HG02973 (cell line): ENCODE results near the gene NDUFB1.

Source experiments
- ATAC-seq: cut with Tn5 transposase; IDR thresholded peaks from one replicate; pipeline ENCODE4 v1.9.1; 2021; ENCODE audit warnings: moderate library complexity; ENCODE audit not compliant: unreplicated experiment

The NDUFB1 gene

DNA sequence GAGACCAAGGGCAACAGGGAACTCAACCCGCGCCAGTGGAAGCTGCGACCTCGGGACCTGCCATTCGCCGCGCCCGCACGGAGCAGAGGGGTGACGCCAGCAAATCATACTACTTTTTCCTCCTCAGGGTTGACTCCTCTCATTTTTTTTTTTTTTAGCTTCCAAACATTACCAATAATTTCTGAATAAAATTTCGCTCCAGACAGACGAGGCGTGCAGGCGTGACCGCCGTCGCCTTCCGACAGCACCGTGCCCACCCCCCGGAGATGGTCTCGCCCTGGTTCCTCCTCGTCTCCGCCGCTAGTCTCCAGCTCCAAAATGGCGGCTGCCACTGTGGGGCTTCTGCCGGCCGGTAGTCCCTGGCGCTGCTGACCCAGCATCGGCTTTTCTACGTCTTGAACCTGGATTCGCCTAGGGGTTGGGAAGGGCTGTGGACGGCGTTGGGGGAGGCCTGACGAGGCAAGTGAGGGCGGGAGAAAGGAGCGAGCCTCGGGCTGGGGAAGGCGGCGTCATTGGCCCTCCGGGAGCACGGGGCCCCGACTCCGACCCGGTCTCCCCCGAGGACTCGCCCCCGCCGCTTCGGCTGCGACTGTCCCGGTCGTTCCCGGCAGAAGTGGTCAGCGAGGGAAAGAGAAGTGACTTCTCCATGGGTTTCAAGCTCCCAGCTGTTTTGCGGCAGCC is at the start of gene NDUFB1, which contains the start of gene CPSF2:
Gene NDUFB1, minus strand, starts transcription at position 37 of the 681 bp plus-strand sequence. CDS start 4,069 bp downstream, outside the sequence.
Gene CPSF2, plus strand, starts transcription at position 300 of the 681 bp plus-strand sequence. CDS start 9,016 bp downstream, outside the sequence.
- peak; percentile 83 for ATAC-seq

DNA sequence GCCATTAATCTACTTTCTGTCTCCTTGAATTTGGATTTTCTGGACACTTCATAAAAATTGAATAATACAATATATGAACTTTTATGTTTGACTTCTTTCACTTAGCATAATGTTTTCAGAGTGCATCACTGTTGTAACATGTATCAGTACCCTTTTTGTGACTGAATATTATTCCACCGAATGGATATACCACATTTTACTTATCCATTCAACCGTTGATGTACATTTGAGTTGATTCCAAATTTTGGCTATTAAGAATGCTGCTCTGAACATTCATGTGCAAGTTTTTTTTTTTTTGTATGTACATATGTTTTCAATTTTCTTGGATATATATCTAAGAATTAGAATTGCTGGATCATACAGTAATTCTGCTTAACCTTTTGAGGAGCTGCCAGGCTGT is 43.5 kb upstream of the NDUFB1 start:
- no peak for ATAC-seq

DNA sequence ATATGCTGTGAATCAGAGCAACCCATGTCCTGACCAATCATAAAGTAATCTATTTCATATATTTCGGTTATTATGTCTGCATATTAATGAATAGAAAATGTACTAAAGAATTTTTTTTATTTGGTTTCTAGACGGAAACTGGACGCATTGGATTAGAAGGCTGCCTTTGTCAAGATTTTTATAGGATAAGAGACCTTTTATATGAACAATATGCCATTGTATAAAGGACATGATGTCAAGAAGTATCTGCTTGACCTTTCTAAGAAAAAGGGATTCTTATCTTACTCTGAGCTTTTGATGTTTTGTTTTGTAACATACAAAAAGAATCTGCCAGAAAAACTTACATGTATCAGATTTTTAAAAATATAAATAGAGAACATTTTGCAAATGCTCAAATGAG is 40.0 kb upstream of the NDUFB1 start:
- no peak for ATAC-seq

DNA sequence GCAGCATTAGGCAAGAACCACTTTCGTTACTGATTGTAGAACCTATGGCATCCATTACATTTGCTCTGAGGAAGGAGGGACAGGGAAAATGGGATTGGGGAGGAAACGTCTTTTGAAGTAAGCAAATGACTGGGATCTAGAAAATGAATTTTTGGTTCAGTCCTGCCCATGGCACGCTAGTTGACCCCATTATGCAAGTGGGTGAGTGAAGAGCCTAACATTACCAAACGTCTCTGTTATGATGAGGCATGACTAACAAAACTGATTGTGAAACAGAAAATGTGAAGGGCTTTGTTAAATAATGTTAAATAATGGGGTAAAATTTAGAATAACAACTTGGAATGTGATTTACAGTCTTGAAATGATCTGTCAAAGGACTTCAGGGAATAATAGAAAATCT is 39.1 kb upstream of the NDUFB1 start:
- ATAC-seq = no peak

DNA sequence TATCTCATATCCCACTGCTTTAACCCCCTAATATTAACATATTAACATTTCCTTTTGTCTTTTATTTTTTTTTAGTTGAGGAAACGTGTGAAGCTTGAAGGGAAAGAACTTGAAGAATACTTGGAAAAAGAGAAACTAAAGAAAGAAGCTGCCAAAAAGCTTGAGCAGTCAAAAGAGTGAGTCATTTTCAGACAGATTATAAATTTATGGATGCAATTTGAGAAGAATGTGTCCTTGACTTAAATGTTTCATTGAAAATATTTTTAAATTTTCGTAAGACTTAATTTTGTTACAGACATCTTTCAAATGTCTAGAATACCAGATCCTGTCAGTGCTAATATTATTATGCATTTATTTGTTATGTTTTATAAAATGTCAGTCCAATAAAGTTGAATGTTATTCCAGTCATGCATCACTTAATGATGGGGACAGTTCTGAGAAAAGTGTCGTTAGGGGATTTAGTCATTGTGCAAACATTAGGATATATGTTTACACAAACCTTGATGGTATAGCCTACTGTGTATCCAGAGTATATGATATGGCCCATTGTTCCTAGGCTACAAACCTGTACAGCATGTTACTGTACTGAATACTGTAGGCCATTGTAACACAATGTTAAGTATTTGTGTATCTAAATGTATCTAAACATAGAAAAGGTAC is 32.9 kb upstream of the NDUFB1 start:
- ATAC-seq = no peak

DNA sequence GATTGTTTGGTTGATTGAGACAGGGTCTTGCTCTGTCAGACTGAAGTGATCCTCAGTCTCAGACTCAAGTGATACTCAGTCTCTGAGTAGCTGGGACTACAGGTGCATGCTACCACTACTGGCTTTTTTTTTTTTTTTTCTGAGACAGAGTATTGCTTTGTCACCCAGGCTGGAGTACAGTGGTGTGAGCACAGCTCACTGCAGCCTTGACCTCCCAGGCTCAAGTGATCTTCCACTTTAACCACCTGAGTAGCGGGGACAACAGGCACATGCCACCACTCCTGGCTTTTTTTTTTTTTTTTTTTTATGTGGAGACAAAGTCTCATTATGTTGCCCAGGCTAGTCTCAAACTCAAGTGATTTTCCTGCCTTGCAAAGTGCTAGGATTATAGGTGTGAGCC is 32.1 kb upstream of the NDUFB1 start:
- ATAC-seq = no peak

DNA sequence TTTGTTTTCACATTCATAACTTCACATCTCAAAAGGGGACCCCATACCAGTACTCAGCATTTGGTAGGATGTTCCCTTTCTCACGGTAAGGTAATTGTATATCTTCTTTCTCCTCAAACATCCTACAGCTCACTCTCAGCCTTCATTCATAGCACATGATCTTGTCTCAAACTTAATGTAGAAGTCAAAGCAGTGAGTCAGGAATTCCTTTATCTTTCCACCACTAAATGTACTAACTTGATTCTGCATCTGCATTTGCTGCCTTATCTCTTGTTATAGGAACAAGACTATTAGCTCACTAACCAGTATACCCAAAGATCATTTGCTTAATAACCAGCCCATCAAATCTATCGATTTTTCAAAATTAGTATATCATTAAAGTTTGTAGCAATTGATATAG is 23.2 kb upstream of the NDUFB1 start:
- no peak for ATAC-seq

DNA sequence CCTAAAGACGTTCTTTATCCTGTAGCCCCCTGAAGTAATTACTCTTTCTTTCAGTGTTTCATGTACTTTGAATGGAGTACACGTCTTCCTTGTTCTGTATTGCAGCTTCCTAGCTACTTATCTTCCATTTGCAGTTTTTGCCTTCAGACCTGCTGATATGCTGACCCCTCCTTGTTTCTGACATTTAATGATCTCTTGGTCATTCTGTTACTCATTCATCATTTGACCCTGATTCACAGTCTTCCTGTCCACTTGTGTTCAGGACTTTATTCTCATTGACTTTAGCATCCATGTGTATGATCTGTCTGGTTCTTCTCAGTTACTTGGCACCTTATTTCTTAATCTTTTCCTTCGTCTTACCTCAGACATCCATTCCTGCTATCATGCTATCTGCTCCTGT is 22.5 kb upstream of the NDUFB1 start:
- no peak for ATAC-seq

DNA sequence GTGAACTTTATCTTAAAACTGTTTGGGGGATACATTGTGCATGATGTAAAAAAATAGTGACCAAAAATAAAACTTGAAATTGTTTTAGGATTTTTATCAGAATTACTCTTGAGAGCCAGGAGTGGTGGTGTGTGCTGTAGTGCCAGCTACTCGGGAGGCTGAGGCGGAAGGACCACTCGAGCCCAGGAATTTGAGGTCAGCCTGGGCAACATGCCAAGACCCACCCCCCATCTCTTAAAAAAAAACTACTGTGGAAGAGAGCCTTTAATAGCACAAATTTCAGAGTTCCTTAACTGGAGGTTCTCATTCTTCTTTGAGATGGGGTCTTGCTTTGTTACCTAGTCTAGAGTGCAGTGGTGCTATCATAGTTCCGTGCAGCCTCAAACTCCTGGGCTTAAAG is 21.8 kb upstream of the NDUFB1 start:
- no peak for ATAC-seq

DNA sequence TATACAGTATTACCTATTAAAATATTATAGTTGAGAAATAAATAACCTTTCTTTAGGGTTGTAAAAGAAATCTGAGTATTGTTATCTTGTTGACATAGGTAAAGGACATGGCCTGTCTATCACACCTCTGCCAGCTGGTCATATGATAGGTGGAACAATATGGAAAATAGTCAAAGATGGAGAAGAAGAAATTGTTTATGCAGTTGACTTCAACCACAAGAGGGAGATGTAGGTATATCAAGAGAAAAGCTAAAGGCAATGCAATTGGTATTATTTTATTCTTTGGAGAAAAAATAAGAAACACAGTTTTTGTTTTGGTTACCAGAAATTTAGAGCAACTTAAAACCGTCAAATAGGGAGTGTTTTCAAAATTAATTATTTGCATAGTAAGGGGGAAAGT is 13.8 kb upstream of the NDUFB1 start:
- no peak for ATAC-seq

DNA sequence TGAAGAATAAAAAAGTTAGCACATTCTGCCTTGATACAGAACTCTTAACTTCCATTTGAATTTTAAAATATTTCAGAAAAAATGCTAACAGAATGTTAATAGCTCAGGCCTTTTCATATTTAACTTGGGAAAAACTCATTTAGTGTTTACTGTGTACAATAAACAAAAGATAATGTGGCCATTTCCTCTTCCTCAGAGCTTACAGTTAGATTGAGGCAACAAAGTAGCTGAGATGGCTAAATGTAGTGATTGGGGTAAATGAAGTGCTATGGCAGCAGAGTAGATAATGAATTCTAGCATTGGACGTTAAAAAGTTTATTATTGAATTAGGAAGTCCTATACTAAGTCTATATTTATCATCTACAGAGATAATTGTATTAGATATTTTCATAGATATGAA is 12.9 kb upstream of the NDUFB1 start:
- ATAC-seq = no peak

DNA sequence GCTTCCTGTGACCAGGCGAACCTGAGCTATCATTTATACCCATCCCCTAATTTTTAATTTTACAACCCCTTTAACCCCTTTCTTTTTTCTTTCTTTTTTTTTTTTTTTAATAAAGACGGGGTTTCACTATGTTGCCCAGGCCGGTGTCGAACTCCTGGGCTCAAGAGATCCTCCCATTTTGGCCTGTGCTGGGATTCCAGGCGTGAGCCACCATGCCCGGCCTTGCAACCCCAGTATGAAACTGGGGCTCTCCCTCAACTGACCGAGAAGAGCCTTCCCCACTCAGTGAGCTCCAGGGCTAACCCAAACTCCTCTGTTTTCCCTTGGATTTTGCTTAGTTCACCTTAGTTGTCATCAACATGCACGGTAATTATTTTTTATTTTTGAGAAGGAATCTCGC is 1.3 kb upstream of the NDUFB1 start:
- no peak for ATAC-seq

DNA sequence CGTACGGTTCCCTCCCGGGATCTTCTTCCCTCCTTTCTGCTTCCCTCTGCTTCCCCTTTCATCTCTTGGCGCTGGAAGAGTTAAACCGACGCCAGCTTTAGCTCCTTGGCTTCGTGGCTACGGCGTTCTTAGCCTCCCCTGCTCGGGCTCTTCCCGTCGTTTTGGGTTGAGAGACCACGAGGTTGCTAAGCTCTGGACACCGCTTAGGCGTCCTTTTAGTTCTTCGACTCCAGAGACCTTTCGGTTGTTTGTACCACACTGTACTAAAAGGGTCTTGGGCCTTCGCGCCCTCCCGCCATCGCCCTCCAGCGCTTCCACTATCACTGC is 808 bp upstream of the NDUFB1 start:
- ATAC-seq = no peak

DNA sequence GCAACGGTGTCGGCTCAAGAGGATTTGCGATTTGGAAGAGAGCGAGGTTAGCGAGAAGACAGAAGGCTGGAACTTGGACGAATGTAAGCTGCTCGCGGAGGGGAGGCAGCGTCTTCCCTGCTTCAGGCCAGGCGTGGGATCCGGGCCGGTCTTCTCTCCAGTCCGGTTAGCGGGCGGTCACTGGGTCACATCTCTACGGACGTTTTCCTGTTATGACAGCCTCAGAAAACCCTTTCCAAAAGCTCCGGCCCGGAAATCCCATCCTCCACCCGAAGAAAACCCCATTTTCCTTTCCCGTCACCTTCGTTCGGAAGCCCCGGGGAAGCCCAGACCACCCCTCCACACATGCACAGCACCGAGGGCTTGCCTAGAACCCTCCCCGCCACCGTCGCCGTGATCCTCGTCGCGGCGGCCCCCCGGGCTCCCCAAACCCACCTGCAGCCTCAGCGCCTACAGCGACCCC is 268 bp downstream of the NDUFB1 start:
- peak; percentile 15 for ATAC-seq

DNA sequence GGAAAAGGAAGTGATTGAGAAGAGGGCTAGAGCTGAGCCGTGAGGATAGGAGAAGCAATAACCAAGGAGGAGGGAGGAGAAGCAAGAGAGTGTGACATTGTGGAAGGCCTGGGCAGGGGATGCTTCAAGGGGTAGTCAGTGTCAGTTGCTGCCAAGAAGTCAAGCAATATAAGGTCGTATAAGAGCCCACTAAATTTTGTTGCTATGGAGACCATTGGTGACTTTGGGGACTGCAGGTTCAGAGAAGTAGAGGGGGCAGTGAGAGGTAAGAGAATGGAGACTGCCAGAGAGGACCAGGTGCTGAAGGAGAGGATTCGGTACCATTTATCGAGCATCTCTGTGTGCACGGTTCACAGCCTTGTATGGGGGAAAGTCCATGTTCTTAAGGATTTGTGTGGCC is 12.0 kb downstream of the NDUFB1 start:
- no peak for ATAC-seq

DNA sequence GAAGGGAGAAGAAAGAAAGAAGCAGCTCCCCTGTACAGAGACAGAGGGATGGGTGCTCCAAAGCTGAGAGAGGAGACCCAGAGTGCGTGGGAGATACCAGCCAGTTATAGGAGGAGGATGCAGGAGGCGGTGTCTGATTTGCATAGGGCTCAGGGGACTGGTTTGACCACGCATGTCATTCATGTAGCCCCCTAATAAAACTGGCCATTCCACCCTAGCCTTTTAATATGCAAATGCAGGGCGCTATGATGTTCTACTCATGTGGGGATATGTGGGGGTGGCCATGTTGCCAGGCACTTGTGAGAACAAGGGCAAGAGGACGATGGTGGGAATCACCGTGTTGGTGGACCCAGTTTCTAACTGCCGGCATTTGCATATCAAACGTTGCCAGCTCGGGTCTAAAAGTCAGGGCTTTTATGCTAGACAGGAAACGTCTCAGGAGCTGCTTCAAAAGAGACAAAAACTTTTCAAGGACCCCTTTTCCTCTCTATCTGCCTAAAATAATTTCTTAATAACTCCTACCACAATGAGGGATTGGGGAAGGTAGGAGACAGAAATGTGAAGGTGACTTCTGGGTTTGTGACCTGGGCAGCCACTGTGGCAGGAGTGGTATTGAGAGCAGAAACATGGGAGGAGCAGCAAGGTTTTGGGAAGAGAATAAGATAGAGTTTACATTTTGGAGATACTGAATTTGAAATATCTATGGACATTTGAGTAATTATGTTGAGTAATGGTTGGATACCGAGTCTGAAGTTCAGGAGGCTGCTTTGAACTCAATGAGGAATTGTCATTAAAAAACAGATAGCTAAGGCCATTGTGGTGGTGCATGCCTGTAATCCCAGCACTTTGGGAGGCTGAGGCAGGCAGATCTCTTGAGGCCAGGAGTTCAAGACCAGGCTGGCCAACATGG is 12.9 kb downstream of the NDUFB1 start:
- ATAC-seq = no peak

DNA sequence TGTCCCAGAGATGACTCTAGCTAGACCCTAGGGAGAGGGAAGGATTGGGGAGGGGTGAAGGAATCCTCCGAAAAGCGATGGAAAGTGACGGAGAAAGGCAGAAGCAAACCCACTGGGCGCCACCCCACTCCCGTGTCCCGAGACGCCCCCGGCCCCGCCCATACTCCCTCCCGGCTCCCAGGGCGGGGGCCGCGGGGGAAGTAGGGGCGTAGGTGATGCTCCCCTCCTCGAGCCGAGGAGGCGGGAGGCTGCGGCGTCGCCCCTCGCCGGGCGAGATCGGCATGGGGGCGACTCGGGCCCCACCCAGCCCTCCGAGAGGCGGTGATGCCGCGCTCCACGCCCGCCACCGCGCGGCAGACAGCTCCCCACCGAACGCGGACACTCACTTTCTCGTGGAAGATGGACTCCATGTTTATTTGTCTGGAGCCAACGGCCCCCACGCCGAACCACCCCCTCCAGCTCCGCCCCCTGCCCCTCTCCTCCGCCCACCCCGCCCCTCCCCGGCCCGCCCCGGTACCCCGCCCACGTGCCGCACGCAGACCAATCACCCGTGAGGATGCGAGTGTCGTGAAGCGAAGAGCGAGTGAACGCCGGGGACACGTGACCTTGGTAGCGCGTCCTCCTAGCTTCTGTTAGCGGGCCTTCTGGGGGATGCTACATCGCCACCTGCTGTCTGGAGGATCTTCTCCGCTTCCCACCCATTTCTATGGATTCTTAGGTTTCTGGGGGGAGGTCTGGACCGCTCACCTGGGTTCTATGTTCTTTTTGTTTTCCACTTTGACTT is 15.2 kb downstream of the NDUFB1 start, which contains the start of gene ATXN3:
Gene ATXN3, minus strand, starts transcription at position 440 of the 784 bp plus-strand sequence. Its CDS starts 30 bp downstream, at position 410.
- ATAC-seq = peak; percentile 90

DNA sequence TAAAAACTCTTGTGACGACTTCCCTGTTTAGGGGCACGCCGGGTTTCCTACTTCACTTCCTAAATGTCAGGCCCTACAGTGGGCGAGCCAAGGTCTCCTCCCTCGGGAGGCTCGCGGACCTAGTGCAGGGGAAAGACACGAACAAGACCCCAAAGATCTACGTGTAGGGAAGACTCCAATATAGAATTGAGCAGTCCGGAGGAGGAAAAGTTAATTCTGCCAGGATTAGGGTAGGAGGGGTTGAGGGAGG is 15.7 kb downstream of the NDUFB1 start:
- ATAC-seq = peak; percentile 6

DNA sequence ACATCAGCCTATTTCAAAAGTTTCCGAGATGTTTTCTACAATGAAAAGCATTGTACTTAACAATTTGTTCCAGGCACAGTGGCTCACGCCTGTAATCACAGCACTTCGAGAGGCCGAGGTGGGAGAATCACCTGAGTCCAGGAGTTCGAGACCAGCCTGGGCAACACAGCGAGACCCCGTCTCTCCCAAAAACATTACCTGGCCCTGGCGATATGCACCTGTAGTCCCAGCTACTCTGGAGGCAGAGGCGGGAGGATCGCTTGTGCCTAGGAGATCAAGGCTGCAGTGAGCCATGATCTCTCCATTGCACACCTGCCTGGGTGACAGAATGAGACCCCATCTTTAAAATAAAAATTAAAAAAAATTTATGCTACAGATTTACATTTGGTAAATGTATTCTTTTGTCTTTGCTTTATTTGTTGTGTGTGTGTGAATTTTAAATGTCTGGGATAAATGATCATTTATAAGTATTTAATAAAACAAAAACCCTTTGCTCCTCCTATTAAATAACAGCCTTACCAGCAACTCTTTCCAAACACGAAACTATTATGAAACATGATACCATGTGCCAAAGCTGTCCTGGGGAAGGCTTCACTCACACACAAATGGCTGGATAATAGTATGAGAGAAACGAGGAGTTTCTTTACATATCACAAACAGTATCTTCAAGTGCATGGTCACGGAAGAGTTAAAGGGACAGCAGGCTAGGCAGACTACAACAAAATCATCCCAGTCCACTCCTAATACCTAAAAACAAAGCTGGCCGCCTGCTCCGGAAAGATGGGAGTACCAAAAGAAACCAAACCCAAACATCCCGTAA is 16.2 kb downstream of the NDUFB1 start:
- no peak for ATAC-seq

DNA sequence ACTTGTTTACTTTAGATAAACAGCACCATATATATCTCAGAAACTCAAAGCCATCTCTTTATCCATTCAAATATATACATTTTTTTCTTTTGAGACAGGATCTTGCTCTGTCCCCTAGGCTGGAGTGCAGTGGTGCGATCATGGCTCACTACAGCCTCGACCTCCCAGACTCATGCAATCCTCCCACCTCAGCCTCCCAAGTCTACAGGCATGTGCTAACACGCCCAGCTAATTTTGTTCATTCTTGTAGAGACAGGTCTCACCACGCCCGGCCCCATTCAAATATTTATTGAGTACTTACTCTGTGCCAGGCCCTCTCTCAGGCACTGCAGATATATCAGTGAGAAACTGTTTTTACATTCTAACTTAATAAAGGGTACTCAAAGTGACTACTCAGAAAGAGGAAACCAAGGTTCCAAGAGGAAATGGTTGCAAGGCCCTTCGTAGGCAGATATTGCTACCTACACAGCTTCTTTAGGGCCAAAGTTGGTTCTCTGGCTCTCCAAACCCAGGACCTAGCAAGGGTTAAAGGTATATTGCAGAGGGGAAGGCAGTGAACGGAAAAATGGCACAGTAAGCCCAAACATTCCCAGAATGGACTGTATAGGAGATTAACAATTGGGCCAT is 18.0 kb downstream of the NDUFB1 start:
- no peak for ATAC-seq
